AG10803 (cell line): ENCODE data around the gene CAMKMT.

Source experiments
- DNase-seq: peaks from one replicate; pipeline ENCODE4 v3.0.0; 2010; ENCODE audit warnings: low read depth
- H3K4me3 ChIP-seq: 2 replicates; pipeline ENCODE4 v1.5.1; 2011; ENCODE audit warnings: mild to moderate bottlenecking, low read length, control low read depth
- TF ChIP-seq, protein P1 (sequence below): conservative IDR thresholded peaks from 2 replicates; pipeline ENCODE4 v1.5.1; 2011; ENCODE audit warnings: mild to moderate bottlenecking, low read length, control low read depth, inconsistent platforms

Gene CAMKMT

GRCh38 chr2:44326548-44327264, 35.0 kb upstream of the CAMKMT start:
- no peak for DNase-seq
- no peak overlapping the region for H3K4me3 ChIP-seq
- TF ChIP-seq, protein P1, sequence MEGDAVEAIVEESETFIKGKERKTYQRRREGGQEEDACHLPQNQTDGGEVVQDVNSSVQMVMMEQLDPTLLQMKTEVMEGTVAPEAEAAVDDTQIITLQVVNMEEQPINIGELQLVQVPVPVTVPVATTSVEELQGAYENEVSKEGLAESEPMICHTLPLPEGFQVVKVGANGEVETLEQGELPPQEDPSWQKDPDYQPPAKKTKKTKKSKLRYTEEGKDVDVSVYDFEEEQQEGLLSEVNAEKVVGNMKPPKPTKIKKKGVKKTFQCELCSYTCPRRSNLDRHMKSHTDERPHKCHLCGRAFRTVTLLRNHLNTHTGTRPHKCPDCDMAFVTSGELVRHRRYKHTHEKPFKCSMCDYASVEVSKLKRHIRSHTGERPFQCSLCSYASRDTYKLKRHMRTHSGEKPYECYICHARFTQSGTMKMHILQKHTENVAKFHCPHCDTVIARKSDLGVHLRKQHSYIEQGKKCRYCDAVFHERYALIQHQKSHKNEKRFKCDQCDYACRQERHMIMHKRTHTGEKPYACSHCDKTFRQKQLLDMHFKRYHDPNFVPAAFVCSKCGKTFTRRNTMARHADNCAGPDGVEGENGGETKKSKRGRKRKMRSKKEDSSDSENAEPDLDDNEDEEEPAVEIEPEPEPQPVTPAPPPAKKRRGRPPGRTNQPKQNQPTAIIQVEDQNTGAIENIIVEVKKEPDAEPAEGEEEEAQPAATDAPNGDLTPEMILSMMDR: no peak

DNA sequence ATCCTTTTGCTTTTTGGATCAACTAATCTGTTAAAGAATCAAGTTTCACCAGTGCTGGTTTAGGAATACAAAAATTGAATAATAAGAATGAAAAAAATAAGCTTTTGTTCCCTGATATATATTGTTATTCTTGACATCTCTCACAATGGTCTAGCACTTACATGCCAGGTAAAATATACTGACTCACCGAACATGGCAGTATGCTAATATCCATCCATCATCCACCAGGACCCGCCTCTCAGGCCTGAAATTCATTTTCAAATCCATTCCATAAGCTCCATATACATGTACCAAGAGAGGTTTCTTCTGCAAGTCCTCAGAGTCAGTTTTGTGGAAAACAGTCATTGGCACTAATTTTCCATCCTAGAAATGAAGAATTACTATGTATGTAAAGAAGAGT, 33.0 kb upstream of the CAMKMT start:
- TF ChIP-seq, protein P1: no peak
- DNase-seq: no peak

GRCh38 chr2:44329343-44329742, 32.4 kb upstream of the CAMKMT start:
- H3K4me3 ChIP-seq: no peak overlapping the region
- TF ChIP-seq, protein P1: no peak
- DNase-seq: no peak

More for the DNA sequence above, 33.0 kb upstream of the CAMKMT start:
- no peak overlapping the region for H3K4me3 ChIP-seq

DNA sequence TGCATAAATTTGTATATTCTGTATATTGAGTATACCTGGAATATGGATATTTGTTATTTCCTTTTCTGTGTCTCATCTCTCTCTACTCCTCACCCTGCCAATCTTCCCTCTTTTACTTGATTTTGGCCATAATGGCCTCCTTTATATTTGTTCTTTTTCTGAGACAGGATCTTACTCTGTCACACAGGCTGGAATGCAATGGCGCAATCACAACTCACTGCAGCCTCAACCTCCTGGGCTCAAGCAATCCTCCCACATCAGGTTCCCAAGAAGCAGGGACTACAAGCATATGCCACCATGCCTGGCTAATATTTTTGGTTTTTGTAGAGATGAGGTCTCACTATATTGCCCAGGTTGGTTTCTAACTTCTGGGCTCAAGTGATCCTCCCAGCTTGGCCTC, 30.9 kb upstream of the CAMKMT start:
- peak; percentile 41 for DNase-seq
- TF ChIP-seq, protein P1: no peak
- no peak overlapping the region for H3K4me3 ChIP-seq

DNA sequence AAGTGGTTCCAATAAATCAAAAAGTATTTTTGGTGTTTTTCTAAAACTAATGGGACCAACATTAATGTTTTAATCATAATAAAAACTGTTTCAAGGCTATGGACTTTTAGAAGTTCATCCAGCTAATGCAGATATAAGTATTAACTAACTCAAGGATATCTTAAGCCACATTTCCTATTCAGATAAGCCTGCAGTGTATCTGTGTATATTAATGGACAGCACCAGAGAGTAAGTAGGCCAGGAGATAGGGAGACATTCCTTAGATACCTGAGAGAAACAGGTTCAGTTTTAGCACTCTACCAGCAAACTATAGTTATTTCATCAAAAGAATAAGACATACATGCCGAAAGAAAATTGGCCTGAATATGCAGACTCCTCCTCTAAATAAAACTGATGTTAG, 27.8 kb upstream of the CAMKMT start:
- H3K4me3 ChIP-seq: no peak overlapping the region
- TF ChIP-seq, protein P1: no peak
- no peak for DNase-seq

DNA sequence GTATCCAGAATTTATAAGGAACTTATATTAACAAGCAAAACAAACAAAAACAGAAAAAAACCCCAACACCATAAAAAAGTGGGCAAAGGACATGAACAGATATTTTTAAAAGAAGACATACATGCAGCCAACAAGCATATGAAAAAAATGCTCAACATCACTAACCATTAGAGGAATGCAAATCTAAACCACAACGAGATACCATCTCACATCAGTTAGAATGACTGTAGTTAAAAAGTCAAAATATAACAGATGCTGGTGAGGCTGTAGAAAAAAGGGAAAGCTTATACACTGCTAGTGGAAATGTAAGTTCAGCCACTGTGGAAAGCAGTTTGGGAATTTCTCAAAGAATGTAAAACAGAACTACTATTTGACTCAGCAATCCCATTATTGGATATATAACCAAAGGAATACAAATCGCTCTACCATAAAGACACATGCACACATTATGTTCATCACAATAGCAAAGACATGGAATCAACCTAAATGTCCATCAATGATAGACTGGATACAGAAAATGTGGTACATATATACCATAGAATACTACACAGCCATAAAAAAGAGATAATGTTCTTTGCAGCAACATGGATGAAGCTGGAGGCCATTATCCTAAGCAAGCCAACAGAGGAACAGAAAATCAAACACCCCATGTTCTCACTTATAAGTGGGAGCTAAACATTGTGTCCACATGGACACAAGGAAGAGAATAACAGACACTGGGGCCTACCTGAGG, 25.8 kb upstream of the CAMKMT start:
- DNase-seq: peak; percentile 28
- TF ChIP-seq, protein P1: no peak
- no peak overlapping the region for H3K4me3 ChIP-seq

DNA sequence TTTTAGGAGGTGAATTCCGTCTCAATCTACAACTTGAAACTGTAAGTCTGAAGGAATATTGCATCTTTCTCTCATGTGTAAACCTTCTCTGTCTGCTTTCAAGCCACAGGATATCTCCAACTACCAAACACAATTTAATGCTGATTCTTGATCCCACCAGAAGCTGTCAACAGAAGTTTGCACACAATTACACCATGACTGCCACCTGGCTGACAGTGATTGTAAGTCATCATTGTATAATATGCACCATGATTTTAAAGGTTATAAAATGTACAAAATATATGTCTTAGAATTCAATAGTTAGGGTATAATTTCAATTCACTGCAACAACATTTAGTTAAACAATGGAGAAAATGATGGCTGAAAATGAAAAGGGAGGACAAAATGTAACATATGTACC, 18.9 kb upstream of the CAMKMT start:
- no peak overlapping the region for H3K4me3 ChIP-seq
- no peak for DNase-seq
- TF ChIP-seq, protein P1: no peak; the same call in 1 of the 2 replicates
